ENCODE results near the gene CD70. TPM values are rescaled to one million over a fixed set of nuclear protein-coding genes. Genes with fewer than 3 reads are reported as not detected.
"Not testable (repeated sequence)": the region's sequence is repeated elsewhere in the genome, so short reads cannot be mapped to it uniquely, and the experiment has no call there.

The CD70 gene
- total and polyA plus RNA-seq, 11 donors, result 0.23 to 0.68 (median 0.37) TPM; not detected in 8

- Histone ChIP-seq H3K4me1 (peaks cover 0 to 5% (median 0%) of the 10 kb centered on the region in 12 donors), H3K27ac (no peak overlapping the region), H3K36me3 (no peaks in the 10 kb centered on the region), H3K27me3 (peaks cover 0 to 28% (median 5%) of the 10 kb centered on the region in 9 donors), H3K9me3 (peaks cover 0 to 20% (median 6%) of the 10 kb centered on the region in 12 donors), H3K4me3 (no peak overlapping the region)
- 50 to 65% (median 59%) methylated on average over 3 of the region's 3 CpGs for WGBS, 4 donors
- ATAC-seq (no peak), DNase-seq (no peak)
- TF ChIP-seq POLR2A (IDR thresholded peaks at IDR 0.05), result no peak
- intact Hi-C loops (cut with DNase I), result no loop called here
Measured at GRCh38 chr19:6568816-6569215, 22.1 kb downstream of the CD70 start.

- TF ChIP-seq POLR2A (IDR thresholded peaks at IDR 0.05) (no peak), CTCF (IDR thresholded peaks at IDR 0.05) (no peak)
- no peak overlapping the region for H3K4me3 ChIP-seq
- no peak overlapping the region for H3K27ac ChIP-seq
- ATAC-seq (no peak), DNase-seq (no peak)
- intact Hi-C loops (cut with DNase I), result no loop called here
- peaks cover 0 to 5% (median 0%) of the 10 kb centered on the region in 12 donors for H3K4me1 ChIP-seq
- peaks cover 0 to 27% (median 7%) of the 10 kb centered on the region in 12 donors for H3K9me3 ChIP-seq
- 71 to 79% (median 77%) methylated on average over 8 of the region's 8 CpGs for WGBS, 4 donors
- peaks cover 0 to 23% (median 5%) of the 10 kb centered on the region in 9 donors for H3K27me3 ChIP-seq
- H3K36me3 ChIP-seq, result no peaks in the 10 kb centered on the region
Measured at GRCh38 chr19:6568010-6568526, 22.9 kb downstream of the CD70 start.

GRCh38 chr19:6566727-6567126 is 24.2 kb downstream of the CD70 start:
- H3K36me3 ChIP-seq; H3K4me3 ChIP-seq; H3K27ac ChIP-seq; DNase-seq; H3K4me1 ChIP-seq; ATAC-seq; intact Hi-C loops (cut with DNase I): not testable (repeated sequence)
- H3K27me3 ChIP-seq, result peaks cover 0 to 21% (median 4%) of the 10 kb centered on the region in 9 donors
- peaks cover 0 to 27% (median 7%) of the 10 kb centered on the region in 12 donors for H3K9me3 ChIP-seq
- 52 to 74% (median 62%) methylated on average over 3 of the region's 3 CpGs for WGBS, 4 donors

GRCh38 chr19:6564393-6564792 is 26.6 kb downstream of the CD70 start:
- WGBS, 4 donors, result 55 to 73% (median 69%) methylated on average over 2 of the region's 2 CpGs
- H3K9me3 ChIP-seq, result peaks cover 0 to 19% (median 7%) of the 10 kb centered on the region in 12 donors
- H3K4me3 ChIP-seq, result no peak overlapping the region
- H3K27me3 ChIP-seq, result peaks cover 0 to 10% (median 0%) of the 10 kb centered on the region in 9 donors
- intact Hi-C loops (cut with DNase I), result no loop called here
- no peak overlapping the region for H3K27ac ChIP-seq
- TF ChIP-seq CTCF (IDR thresholded peaks at IDR 0.05), result no peak
- no peak for TF ChIP-seq POLR2A (IDR thresholded peaks at IDR 0.05)
- ATAC-seq (no peak), DNase-seq (no peak)
- no peaks in the 10 kb centered on the region for H3K4me1 ChIP-seq
- H3K36me3 ChIP-seq, result no peaks in the 10 kb centered on the region

- Histone ChIP-seq H3K27me3 (peaks cover 0 to 19% (median 4%) of the 10 kb centered on the region in 9 donors), H3K9me3 (peaks cover 0 to 19% (median 7%) of the 10 kb centered on the region in 12 donors)
- H3K27ac ChIP-seq; H3K4me3 ChIP-seq; H3K36me3 ChIP-seq; ATAC-seq; intact Hi-C loops (cut with DNase I); H3K4me1 ChIP-seq; DNase-seq: not testable (repeated sequence)
- 54 to 68% (median 60%) methylated on average over 1 of the region's 1 CpG for WGBS, 4 donors
Measured at GRCh38 chr19:6562437-6562836, 28.5 kb downstream of the CD70 start.

All from heart left ventricle (tissue), 16 donors.